HG02642 (cell line): ENCODE results near the gene ADGRG4.

ENCODE experiments used
- ATAC-seq: cut with Tn5 transposase; IDR thresholded peaks from one replicate; pipeline ENCODE4 v1.9.1; 2021; ENCODE audit warnings: mild to moderate bottlenecking; ENCODE audit not compliant: unreplicated experiment, poor library complexity

ADGRG4 gene

DNA sequence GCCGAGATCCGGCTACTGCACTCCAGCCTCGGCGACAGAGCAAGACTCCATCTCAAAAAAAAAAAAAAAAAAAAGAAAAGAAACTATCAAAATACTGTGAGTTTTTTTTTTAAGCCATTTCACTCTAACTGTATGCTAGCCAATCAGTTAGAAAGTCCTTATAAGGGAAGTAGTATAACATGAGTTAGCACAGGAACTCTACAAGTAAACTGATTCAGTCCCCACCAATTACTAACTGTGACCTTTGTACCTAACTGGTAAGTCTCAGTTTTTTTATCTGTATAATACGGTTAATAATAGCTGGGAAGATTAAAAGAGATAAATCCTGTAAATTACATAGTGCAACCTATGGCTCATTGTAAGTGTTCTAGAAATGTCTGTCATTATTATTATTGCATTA is 151.9 kb downstream of the ADGRG4 start:
- ATAC-seq, result no peak

DNA sequence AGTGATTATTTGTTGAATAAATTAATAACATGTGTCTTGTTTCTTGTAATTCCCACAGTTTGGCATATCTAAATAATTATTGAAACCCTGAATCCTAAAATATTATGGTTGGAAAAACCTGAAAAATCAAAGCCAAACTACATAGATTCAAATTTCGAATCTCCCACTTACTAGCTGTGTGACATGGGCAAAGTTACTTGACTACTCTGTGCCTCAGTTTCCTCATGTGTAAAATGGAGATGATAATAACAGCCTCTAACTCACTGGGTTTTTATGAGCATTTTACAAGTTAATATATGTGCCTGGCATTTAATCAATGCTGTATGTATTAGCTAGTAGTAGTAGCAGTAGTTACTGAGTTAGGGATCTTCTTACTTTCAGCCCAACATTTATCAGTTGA is 152.4 kb downstream of the ADGRG4 start:
- ATAC-seq, result no peak

DNA sequence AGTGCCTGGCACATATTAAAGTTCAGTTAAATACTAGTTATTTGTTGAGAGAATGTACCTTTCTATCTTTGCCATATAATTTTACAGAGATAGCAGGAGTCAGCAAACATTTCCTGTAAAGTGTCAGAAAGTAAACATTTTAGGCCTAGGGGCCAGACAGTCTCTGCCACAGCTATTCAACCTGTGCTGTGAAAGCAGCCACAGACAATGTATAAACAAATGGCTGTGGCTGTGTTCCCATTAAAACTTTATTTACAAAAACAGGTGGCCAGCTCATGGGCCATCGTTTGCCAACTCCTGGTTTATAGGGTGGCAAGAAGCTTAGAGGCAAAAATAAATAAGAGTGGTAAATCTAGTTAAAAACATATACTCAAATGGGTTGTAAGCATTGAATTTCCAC is 153.0 kb downstream of the ADGRG4 start:
- no peak for ATAC-seq

DNA sequence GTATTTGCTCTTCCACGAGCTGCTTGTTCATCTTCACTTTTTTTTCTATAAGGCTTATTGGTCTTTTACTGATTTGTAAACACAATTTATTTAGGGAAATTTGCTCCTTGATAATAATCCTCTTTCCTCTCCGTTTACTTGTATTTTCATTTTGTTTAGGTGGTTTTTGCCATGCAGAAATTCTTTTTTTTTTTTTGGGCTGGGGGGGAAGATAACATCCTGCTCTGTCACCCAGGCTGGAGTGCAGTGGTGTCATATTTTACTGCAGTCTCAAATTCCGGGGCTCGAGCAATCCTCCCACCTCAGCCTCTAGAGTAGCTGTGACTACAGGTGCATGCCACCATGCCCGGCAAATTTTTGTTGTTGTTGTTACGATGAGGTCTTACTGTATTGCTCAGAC is 155.4 kb downstream of the ADGRG4 start:
- ATAC-seq, result no peak

DNA sequence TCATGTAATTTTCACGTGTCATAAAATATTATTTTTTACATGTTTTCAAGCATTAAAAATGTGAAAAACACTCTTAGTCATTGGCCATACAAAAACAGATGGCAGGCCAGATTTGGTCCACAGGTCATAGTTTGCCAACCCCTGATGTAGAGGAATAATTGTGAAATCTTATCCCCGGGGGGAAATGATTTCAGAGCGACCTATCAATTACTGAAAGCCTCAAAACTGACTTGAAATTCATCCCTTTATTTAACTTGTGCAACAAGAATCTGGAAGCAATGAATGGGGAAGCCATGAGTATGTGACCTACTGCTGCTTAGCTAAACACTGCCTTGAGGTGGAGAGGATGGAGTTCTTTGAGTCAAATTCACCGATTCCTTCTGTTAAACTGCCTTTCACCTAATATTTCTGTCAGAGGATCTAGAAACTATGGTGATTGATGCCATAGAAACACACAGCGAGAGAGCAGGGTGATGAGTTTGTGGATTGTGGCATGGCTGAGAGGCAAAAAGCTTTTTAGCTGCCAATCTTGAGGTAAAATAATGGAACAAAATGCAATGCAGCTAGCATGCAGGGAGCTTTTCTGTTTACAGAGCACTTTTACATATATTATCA is 156.6 kb downstream of the ADGRG4 start:
- no peak for ATAC-seq

DNA sequence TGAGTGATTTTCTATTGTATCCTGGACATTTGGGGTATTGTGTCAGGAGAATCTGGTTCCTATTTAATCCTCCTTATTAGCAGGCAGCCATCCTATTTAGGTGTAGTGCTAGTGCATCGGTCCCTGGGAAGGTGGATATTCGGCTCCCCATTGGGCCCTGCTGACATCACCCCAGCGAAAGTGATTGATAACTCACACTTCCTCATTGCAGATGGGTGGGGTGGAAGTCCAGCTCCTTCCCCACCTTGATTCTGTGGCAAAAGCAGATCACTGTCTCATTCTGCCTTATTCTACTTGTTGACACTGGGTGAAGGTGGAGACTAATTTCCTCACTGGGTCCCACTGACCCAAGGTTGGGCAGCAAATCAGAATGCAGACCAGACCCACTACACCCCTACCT is 163.8 kb downstream of the ADGRG4 start:
- ATAC-seq, result no peak
